Measurements from ENCODE around the gene DQX1. TPM values are rescaled to one million over a fixed set of nuclear protein-coding genes. Genes with fewer than 3 reads are reported as not detected.
A peak's percentile ranks its signal among the peaks of the same experiment; 100 is the strongest.

Gene DQX1
- total and polyA plus RNA-seq, 9 of the 15 experiments (the other 6 are each of a cell fraction or from before 2014, with no cell fraction given): 0.04 to 0.38 (median 0.18) TPM; not detected in 1

DNA sequence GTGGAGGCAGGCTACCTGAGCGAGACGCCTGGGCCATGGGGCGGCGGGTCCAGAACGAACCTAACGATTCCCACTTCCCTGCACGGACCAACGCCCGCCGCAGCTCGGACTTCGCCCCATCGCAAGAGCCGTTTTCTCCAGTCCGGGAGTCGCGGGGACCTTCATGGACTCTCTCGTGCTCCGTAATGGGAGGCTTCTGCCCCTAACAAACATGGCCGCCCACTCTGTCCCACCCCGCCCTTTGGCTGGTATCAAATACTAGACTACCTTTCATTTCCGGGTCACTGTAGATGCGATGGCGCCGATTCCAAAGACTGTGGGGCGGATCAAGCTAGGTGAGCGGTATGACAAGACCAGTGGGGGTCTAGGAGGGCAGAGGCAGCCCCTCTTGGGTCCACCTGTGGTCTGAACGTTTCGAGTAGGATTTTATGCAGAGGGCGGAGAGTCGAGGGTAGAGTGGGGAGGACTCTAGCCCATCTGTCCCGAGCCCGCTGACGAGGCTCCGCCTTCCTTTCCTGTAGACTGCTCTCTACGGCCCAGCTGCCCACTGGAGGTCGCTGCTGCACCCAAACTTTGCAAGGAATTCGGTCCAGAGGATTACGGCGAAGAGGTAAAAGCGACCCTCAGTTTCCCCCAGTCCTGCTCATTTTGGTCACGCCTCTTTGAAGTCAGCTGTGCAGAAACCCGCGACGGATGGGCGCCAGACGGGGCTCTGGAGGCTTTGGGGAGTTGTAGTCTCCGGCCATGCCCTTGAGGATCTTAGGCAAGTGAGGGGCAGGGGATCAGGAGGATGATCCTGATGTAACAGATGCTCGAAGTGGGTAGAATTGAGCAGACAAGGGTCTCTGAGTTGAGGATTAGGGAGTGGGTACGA is 43.0 kb downstream of the DQX1 start, which contains the start of the genes CCDC142 and TTC31 (continued):
- TF ChIP-seq ELK3 (CRISPR knock-in tag; IDR thresholded peaks at IDR 0.05) (no peak), RREB1 (CRISPR knock-in tag; IDR thresholded peaks at IDR 0.05) (no peak), ZNF274 (IDR thresholded peaks at IDR 0.05; ENCODE audit: borderline replicate concordance, low read depth, low read length) (no peak), SIN3A (IDR thresholded peaks at IDR 0.05; ENCODE audit: borderline replicate concordance in 2 of 2, control insufficient read depth in 1 of 2, low read depth in 2 of 2, low read length in 2 of 2) (peak; percentile 64 to 74; a peak in 2 of 4 replicates), TAF9B (IDR thresholded peaks at IDR 0.05; ENCODE audit: partially characterized antibody) (peak; percentile 82), BMI1 (IDR thresholded peaks at IDR 0.05; ENCODE audit: low read length) (no peak), ZNF449 (CRISPR knock-in tag; IDR thresholded peaks at IDR 0.05) (no peak), MTA1 (IDR thresholded peaks at IDR 0.05; ENCODE audit: borderline replicate concordance) (no peak; the same call in 1 of the 2 replicates), MAFK (IDR thresholded peaks at IDR 0.05; ENCODE audit: low read length) (no peak), MTF1 (CRISPR knock-in tag; IDR thresholded peaks at IDR 0.05; ENCODE audit: borderline replicate concordance) (no peak), ZNF24 (IDR thresholded peaks at IDR 0.05) (0 out of 2 replicates have a peak, but pooled peaks have one; percentile 29), ZNF778 (CRISPR knock-in tag; IDR thresholded peaks at IDR 0.05) (no peak), BHLHE40 (IDR thresholded peaks at IDR 0.05; ENCODE audit: low read length) (no peak), CEBPG (CRISPR knock-in tag; IDR thresholded peaks at IDR 0.05) (no peak), CEBPG (tag; conservative IDR thresholded peaks at IDR 0.05 in 1 of 2, IDR thresholded peaks at IDR 0.05 in 1 of 2) (no peak), ELF2 (CRISPR knock-in tag; IDR thresholded peaks at IDR 0.05) (no peak), NR1H2 (CRISPR knock-in tag; IDR thresholded peaks at IDR 0.05) (0 out of 2 replicates have a peak, but pooled peaks have one; percentile 11), GATAD2B (IDR thresholded peaks at IDR 0.05; ENCODE audit: borderline replicate concordance) (no peak)

Measured in K562 (cell line).